DND-41 (cell line): ENCODE results near the gene TRRAP.

Experiments
- ATAC-seq: fragments of 200-7000 bp; cut with Tn5 transposase; 3 replicates; pipeline ENCODE4 v1.9.1; 2021; ENCODE audit warnings: low read depth; ENCODE audit not compliant: insufficient read depth
- DNase-seq: peaks from one replicate; pipeline ENCODE4 v3.0.0-alpha.2; 2020
- H2AFZ ChIP-seq: 2 replicates; pipeline ENCODE4 v1.6.0; 2012; ENCODE audit warnings: low read depth, low read length
- H3K27ac ChIP-seq: 2 replicates; pipeline ENCODE4 v1.5.1; 2012; ENCODE audit warnings: low read length, inconsistent platforms
- H3K27me3 ChIP-seq: fragments of 200-600 bp; sonication (generic); 2 replicates; pipeline ENCODE4 v1.6.0; 2012; ENCODE audit warnings: low read length, mild to moderate bottlenecking, inconsistent platforms; ENCODE audit not compliant: insufficient read depth, poor library complexity
- H3K36me3 ChIP-seq: 2 replicates; pipeline ENCODE4 v1.5.1; 2012; ENCODE audit warnings: low read length, inconsistent platforms; ENCODE audit not compliant: insufficient read depth
- H3K4me1 ChIP-seq: 2 replicates; pipeline ENCODE4 v1.5.1; 2012; ENCODE audit warnings: mild to moderate bottlenecking, low read length; ENCODE audit not compliant: insufficient read depth
- H3K4me2 ChIP-seq: 2 replicates; pipeline ENCODE4 v1.6.0; 2012; ENCODE audit warnings: mild to moderate bottlenecking, moderate library complexity, low read length, inconsistent platforms; ENCODE audit not compliant: insufficient read depth
- H3K4me3 ChIP-seq, 2 experiments: fragments of 200-600 bp in 1 of 2; shearing (Covaris generic) in 1 of 2; 2 replicates each; pipeline ENCODE4 v1.5.1; 2012 to 2016; ENCODE audit warnings: inconsistent platforms in 2 of 2, low read length in 2 of 2, mild to moderate bottlenecking in 2 of 2, low read depth in 1 of 2, moderate library complexity in 1 of 2
- H3K79me2 ChIP-seq: 2 replicates; pipeline ENCODE4 v1.6.0; 2012; ENCODE audit warnings: low read length, inconsistent platforms; ENCODE audit not compliant: insufficient read depth
- H3K9ac ChIP-seq: 2 replicates; pipeline ENCODE4 v1.6.0; 2012; ENCODE audit warnings: low read depth, mild to moderate bottlenecking, inconsistent platforms, low read length, moderate library complexity
- H3K9me3 ChIP-seq: 2 replicates; pipeline ENCODE4 v1.5.1; 2012; ENCODE audit warnings: low read length, moderate library complexity, mild to moderate bottlenecking, inconsistent platforms; ENCODE audit not compliant: insufficient read depth, severe bottlenecking
- H4K20me1 ChIP-seq: 2 replicates; pipeline ENCODE4 v1.6.0; 2012; ENCODE audit warnings: low read length; ENCODE audit not compliant: insufficient read depth
- EZH2 ChIP-seq: IDR thresholded peaks from 3 replicates; pipeline ENCODE4 v1.6.1; 2012; ENCODE audit warnings: borderline replicate concordance, low read depth, mild to moderate bottlenecking, moderate library complexity, low read length, inconsistent platforms; ENCODE audit not compliant: severe bottlenecking
- TF ChIP-seq, protein P1 (sequence below): IDR thresholded peaks from 2 replicates; pipeline ENCODE4 v1.5.1; 2012; ENCODE audit warnings: borderline replicate concordance, low read length, moderate library complexity, mild to moderate bottlenecking; ENCODE audit not compliant: poor library complexity, severe bottlenecking; ENCODE audit errors: extremely low read depth

Gene TRRAP

GRCh38 chr7:98970805-98971204 is 92.5 kb downstream of the TRRAP start:
- peaks cover 13% of the 10 kb centered on the region for H4K20me1 ChIP-seq
- no peaks in the 10 kb centered on the region for H3K79me2 ChIP-seq
- H3K27me3 ChIP-seq, result no peaks in the 10 kb centered on the region
- TF ChIP-seq, protein P1, sequence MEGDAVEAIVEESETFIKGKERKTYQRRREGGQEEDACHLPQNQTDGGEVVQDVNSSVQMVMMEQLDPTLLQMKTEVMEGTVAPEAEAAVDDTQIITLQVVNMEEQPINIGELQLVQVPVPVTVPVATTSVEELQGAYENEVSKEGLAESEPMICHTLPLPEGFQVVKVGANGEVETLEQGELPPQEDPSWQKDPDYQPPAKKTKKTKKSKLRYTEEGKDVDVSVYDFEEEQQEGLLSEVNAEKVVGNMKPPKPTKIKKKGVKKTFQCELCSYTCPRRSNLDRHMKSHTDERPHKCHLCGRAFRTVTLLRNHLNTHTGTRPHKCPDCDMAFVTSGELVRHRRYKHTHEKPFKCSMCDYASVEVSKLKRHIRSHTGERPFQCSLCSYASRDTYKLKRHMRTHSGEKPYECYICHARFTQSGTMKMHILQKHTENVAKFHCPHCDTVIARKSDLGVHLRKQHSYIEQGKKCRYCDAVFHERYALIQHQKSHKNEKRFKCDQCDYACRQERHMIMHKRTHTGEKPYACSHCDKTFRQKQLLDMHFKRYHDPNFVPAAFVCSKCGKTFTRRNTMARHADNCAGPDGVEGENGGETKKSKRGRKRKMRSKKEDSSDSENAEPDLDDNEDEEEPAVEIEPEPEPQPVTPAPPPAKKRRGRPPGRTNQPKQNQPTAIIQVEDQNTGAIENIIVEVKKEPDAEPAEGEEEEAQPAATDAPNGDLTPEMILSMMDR, result no peak
- no peak for TF ChIP-seq EZH2
- H2AFZ ChIP-seq, result no peak overlapping the region
- no peak overlapping the region for H3K27ac ChIP-seq
- no peaks in the 10 kb centered on the region for H3K4me1 ChIP-seq
- no peak overlapping the region for H3K9ac ChIP-seq
- ATAC-seq (no peak), DNase-seq (no peak)
- H3K4me3 ChIP-seq, result no peak overlapping the region
- no peaks in the 10 kb centered on the region for H3K9me3 ChIP-seq
- no peak overlapping the region for H3K4me2 ChIP-seq
- H3K36me3 ChIP-seq, result peaks cover 97% of the 10 kb centered on the region

GRCh38 chr7:98974205-98974604 is 95.9 kb downstream of the TRRAP start:
- no peak for ATAC-seq
- Histone ChIP-seq H4K20me1 (peaks cover 12% of the 10 kb centered on the region), H3K27me3 (no peaks in the 10 kb centered on the region), H3K9me3 (no peaks in the 10 kb centered on the region), H3K9ac (no peak overlapping the region), H3K4me2 (no peak overlapping the region), H3K4me1 (no peaks in the 10 kb centered on the region), H3K36me3 (peaks cover 100% of the 10 kb centered on the region), H3K27ac (no peak overlapping the region), H3K79me2 (no peaks in the 10 kb centered on the region), H2AFZ (no peak overlapping the region), H3K4me3 (no peak overlapping the region)
- TF ChIP-seq EZH2, result no peak
- TF ChIP-seq, protein P1, result no peak
- no peak for DNase-seq

- no peak for ATAC-seq
- Histone ChIP-seq H3K36me3 (peaks cover 100% of the 10 kb centered on the region), H2AFZ (no peak overlapping the region), H3K4me2 (no peak overlapping the region), H3K27me3 (no peaks in the 10 kb centered on the region), H3K4me1 (no peaks in the 10 kb centered on the region), H3K9me3 (no peaks in the 10 kb centered on the region), H3K27ac (no peak overlapping the region), H4K20me1 (peaks cover 10% of the 10 kb centered on the region), H3K9ac (no peak overlapping the region), H3K79me2 (no peaks in the 10 kb centered on the region), H3K4me3 (no peak overlapping the region)
- no peak for DNase-seq
- TF ChIP-seq, protein P1, result no peak
- no peak for TF ChIP-seq EZH2
Observed at GRCh38 chr7:98974906-98975816, 96.8 kb downstream of the TRRAP start.
